ENCODE results near the gene RAB3GAP2. TPM values are rescaled to one million over a fixed set of nuclear protein-coding genes. Genes with fewer than 3 reads are reported as not detected.
"Not testable (repeated sequence)": the region's sequence is repeated elsewhere in the genome, so short reads cannot be mapped to it uniquely, and the experiment has no call there.

Gene RAB3GAP2
- polyA plus RNA-seq, 5 donors = 24.0 to 46.5 (median 40.8) TPM

DNA sequence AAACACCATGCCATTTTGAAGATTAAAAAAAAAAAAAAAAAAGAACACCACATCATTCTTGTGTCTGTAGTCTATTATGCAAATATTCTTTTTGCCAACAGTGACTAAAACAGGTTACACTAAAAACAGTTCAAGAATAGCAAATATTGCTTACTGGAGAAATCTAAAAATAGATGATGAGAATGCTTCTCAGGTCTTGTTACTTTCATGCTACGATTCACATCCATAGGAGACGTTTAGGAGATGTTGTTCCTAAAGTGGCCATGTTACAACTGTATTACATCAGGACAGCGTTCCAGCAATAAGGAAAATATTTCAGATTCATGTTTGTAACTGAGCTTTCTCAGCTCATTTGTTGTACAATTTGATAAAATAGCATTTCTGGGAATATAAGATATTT, 32.3 kb downstream of the RAB3GAP2 start:
- DNase-seq = no peak

DNA sequence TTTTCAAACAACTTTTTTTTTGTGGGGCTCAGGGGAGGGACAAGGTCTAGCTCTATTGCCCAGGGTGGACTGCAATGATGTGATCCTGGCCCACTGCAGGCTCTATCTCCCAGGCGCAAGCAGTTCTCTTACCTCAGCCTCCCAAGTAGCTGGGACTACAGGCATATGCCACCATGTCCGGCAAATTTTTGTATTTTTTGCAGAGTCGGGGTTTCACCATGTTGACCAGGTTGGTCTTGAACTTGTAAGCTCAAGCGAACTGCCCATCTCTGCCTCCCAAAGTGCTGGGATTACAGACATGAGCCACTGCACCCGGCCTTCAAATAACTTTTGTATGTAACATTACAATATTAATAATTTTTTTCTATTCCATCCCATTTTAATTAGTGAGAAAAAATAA, 33.0 kb downstream of the RAB3GAP2 start:
- no peak for DNase-seq

DNA sequence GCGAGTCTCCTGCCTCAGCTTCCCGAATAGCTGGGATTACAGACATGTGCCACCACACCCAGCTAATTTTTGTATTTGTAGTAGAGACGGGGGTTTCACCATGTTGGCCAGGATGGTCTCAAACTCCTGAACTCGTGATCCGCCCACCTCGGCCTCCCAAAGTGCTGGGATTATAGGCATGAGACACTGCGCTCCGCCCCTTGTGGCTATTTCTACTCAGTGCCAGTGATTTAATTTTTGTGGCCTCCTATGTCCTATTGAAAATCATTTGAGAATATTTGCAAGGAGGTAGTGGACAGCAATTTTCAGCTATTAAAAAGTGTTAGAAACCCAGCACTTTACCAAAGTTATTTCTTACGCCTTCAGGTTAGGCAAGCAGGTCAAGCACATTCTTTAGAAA, 36.0 kb downstream of the RAB3GAP2 start:
- DNase-seq = not testable (repeated sequence)

DNA sequence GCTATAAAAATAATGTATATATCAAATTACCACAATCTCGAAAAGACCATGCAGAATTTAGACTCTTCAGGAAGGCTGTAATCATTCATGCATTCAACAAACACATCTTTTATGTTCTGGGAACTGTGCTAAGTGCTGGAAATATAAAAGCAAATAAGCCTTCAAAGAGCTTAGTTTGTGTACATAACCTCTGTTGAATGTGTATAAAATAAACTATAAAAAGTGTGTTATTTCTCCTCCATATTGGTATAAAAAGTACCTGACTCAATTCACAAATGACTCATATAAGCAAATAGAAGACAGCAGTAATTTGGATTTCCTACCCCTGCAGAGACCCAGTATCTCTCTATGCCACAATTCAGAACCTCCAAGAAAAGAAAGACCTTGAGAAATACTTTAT, 36.8 kb downstream of the RAB3GAP2 start:
- DNase-seq = no peak

GRCh38 chr1:220233927-220234326, 38.3 kb downstream of the RAB3GAP2 start:
- no peak for DNase-seq

DNA sequence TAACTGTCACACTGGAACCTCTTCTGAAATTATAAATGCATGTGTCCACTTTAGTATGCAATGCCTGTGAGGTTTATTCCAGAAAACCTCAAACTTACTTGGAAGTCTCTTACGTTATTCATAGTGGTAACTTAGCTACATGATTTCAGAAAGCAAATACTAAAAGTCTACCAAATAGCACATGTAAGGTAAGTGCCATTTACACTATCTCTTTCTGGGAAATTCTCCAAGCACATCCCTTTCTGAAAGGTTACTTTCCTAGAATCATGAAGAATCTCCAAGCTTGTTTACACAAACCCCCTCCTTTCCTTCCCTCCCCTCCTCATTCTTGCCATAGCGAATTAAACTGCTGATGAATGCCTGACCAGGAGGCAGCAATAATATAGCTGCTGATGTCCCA, 42.5 kb downstream of the RAB3GAP2 start:
- no peak for DNase-seq

DNA sequence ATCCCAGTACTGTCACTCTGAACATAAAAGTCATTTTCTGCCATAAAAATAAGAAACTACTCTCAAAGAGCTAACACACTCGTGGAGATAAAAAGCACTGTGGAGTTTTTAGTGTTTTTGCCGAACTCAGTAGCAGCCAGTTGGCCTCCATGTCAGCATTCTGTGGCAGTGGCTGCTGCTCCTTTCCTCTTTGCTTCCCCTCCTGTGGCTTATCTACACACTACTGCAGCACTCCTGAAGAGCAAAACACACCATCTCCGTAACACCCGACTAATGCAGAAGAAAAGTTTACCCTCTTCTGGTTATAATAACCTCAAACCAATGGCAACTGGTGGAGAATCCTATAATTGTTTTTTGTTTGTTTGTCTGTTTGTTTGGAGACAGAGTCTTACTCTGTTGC, 44.9 kb downstream of the RAB3GAP2 start:
- DNase-seq = no peak

- DNase-seq = no peak
Observed at GRCh38 chr1:220226752-220227151, 45.5 kb downstream of the RAB3GAP2 start.

GRCh38 chr1:220225957-220226356, 46.3 kb downstream of the RAB3GAP2 start:
- no peak for DNase-seq

GRCh38 chr1:220224611-220225124, 47.6 kb downstream of the RAB3GAP2 start:
- DNase-seq = no peak

- DNase-seq = no peak
Observed at GRCh38 chr1:220224033-220224432, 48.2 kb downstream of the RAB3GAP2 start.

DNA sequence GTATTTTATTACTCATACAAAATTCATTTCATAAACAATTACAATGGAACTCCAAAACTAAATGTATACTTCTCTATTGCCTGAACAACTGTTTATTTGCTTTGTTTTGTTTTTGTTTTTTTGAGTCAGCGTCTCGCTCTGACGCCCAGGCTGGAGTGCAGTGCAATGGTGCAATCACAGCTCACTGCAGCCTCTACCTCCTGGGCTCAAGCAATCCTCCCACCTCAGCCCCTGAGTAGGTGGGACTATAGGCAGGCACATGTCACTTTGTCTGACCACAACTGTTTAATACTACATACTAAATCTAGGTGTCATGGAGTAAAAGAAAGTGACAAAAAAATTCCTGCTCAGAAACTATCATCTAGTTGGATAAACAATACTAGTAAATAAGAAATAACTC, 49.3 kb downstream of the RAB3GAP2 start:
- no peak for DNase-seq

DNA sequence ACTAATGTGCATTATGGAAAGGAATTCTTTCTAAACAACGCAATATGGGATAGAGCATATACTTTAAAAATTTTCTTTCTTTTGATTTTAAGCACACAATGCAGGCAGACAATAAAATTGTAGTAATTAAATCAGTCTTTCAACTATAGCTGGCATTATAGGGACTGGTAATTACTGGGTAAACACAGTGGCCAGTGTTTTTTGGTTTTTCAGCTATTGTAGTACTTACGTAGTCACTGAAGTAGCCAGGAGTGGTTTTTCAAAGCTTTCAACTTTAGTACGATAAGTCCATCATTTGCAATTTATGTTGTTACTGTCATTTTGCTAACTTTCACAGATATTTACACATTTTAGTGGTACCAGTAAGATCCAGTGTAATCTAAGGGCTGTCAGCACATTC, 50.6 kb downstream of the RAB3GAP2 start:
- no peak for DNase-seq

- no peak for DNase-seq
Observed at GRCh38 chr1:220221269-220221668, 51.0 kb downstream of the RAB3GAP2 start.

DNA sequence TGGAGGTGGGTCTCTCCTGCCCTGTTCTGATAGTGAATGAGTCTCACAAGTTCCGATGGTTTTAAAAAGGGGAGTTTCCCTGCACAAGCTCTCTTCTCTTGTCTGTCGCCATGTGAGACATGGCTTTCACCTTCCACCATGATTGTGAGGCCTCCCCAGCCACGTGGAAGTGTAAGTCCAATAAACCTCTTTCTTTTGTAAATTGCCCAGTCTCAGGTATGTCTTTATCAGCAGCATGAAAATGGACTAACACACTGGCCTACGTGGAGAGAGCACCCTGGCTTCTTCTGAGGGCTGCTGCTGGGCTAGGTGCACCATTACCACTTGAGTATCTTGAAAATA, 51.6 kb downstream of the RAB3GAP2 start:
- not testable (repeated sequence) for DNase-seq

- DNase-seq = no peak
Observed at GRCh38 chr1:220219865-220220698, 52.2 kb downstream of the RAB3GAP2 start.

DNA sequence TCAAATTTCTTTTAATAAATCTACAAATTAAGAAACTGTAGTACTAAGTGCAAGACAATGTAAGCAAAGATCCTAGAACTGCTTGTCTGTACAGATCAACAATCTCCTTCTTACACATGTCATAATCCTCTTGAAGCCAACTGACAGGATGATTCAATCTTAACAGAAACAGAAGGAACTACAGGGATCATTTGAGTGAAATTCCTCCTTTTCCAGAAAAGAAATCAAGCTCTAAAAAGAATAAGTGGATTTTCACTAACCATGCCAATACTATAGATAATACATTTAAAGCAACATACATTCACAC, 53.2 kb downstream of the RAB3GAP2 start:
- no peak for DNase-seq

DNA sequence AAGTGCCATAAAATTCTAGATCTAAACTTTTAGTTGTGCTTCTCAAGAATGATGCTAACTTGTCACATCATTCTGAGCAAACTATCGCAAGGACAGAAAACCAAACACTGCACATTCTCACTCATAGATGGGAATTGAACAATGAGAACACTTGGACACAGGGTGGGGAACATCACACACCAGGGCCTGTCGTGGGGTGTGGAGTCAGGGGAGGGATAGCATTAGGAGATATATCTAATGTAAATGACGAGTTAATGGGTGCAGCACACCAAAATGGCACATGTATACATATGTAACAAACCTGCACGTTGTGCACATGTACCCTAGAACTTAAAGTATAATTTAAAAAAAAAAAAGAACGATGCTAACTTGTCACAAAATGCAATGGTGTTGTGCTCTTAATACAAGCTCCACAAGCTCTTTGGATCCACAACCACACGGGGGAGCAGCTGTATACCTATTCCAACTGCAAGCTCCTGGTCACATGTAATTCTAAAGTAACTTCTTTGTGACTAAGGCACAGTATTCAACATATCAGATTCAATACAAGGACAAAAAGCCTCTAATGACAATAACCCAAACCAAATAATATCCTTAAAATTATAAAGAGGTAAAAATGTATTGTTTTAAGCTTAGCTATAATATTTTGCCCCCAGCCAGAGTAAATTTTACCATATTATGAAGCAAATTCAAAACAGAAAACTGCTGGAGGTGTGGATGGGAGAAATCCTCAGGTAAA, 53.7 kb downstream of the RAB3GAP2 start:
- DNase-seq = peak; percentile 25 to 41

- no peak for DNase-seq
Observed at GRCh38 chr1:220217383-220217988, 54.8 kb downstream of the RAB3GAP2 start.

DNA sequence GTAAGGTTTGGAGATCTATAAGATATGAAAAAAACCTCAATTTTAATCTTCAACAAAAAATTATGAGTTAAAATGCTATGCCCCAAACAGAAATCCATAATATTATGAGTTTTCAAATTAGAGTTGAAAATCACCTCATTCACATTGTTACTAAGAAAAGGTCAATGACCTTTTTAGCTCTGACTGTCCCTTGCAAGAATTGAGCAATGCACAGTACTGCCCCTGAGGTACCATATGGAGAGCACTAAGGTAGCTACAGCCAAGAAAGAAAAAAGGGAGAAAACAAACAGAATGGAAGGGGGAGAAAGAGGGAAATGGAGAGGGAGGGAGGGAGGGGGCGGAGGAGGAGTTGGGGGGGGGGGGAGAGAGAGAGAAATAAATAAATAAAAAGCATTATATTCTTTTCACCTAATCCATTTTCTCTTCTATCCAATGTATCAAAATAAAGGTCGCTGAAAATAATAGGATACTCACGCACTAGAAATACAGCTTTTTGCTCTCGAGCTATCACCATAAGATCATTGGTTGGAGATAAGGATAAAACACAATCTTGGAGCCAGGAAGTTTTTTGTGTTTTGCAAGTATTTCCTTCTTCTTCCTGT, 58.8 kb downstream of the RAB3GAP2 start:
- DNase-seq = no peak

DNA sequence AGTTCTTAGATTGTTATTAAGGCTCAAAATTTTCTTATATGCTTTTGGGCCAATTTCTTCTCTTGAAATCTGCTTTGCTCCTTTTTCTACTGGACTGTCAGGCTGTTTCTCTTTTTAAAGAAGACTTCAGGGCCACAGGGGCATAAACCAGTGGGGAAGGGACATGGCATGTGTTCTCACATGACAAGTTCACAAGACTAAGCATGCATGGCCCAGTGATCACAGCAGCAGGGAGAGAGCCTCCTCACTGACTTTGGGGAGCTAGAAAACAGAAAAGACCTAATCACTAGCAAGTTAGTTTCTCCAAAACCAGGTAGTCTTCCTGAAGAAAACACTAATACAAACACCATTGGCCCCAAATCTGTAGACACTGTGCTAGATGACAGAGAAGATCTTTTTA, 64.8 kb downstream of the RAB3GAP2 start:
- no peak for DNase-seq

DNA sequence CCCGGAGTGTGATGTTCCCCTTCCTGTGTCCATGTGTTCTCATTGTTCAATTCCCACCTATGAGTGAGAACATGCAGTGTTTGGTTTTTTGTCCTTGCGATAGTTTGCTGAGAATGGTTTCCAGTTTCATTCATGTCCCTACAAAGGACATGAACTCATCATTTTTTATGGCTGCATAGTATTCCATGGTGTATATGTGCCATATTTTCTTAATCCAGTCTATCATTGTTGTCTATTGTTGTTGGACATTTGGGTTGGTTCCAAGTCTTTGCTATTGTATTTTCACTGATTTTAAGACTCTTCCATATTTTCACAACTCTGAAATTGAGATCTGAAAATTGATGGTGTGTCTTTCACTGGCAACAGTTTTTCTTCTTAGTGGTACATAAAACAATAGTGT, 67.5 kb downstream of the RAB3GAP2 start:
- DNase-seq = not testable (repeated sequence)

DNA sequence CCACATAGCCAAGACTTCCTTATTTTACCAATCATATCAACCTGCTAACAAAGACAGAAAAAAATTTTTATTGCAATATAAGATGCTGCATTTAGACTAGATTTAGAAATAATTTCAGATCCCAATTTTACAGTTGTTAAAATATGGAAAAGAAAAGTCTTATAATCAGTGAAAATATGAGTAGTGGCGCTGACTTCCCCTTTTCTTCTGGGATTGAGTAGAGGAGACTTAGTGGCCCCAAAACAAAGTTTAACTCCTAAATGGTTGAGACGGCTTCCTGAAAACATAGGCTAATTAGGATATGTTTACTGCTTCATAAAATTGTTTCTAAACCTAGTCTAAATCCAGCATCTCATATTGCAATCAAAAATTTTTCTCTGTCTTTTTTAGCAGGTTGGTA, 68.4 kb downstream of the RAB3GAP2 start:
- DNase-seq = no peak

All from right lung (tissue), 5 donors.